Measurements from ENCODE around the gene MMP11.

DNA sequence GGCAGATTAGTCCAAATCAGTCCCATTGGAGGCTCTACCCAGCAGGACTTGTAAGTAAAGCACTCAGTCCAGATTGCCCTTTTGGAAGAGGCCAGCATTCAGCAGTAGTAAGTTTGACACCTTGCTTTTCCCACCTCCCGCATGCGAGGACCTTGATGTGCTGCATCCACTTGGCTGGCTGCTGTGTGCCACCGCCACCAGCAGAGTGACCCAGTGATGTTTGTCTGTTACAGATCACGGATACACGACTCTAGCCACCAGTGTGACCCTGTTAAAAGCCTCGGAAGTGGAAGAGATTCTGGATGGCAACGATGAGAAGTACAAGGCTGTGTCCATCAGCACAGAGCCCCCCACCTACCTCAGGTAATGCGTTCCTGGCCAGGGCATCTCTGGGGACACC lies 20.7 kb downstream of the MMP11 start:
- TF ChIP-seq, protein P1, sequence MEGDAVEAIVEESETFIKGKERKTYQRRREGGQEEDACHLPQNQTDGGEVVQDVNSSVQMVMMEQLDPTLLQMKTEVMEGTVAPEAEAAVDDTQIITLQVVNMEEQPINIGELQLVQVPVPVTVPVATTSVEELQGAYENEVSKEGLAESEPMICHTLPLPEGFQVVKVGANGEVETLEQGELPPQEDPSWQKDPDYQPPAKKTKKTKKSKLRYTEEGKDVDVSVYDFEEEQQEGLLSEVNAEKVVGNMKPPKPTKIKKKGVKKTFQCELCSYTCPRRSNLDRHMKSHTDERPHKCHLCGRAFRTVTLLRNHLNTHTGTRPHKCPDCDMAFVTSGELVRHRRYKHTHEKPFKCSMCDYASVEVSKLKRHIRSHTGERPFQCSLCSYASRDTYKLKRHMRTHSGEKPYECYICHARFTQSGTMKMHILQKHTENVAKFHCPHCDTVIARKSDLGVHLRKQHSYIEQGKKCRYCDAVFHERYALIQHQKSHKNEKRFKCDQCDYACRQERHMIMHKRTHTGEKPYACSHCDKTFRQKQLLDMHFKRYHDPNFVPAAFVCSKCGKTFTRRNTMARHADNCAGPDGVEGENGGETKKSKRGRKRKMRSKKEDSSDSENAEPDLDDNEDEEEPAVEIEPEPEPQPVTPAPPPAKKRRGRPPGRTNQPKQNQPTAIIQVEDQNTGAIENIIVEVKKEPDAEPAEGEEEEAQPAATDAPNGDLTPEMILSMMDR (IDR thresholded peaks at IDR 0.05) = no peak
- TF ChIP-seq EP300 (IDR thresholded peaks at IDR 0.05) = no peak
- no peak for TF ChIP-seq POLR2A (IDR thresholded peaks at IDR 0.05; ENCODE audit: low read depth)
